Stimulated activated CD8-positive, alpha-beta memory T cell treated with anti-CD3 and anti-CD28 coated beads, Interleukin-2, amount 100 ng/mL, for 1 hour (primary cell): ENCODE data around the gene CDH7.

Experiments
- DNase-seq, 2 donors: peaks; one replicate each; pipeline ENCODE4 v3.0.0-alpha.2; 2020; ENCODE audit warnings: low read depth in 2 of 2

Gene CDH7

GRCh38 chr18:65750389-65751154 lies at the start of gene CDH7:
Gene CDH7, plus strand, starts transcription at chr18:65751012. Its CDS starts 11,831 bp downstream, at chr18:65762843.
- DNase-seq = no peak

- DNase-seq = no peak
These were observed 46.8 kb upstream of the CDH7 start for GRCh38 chr18:65704046-65704445.

- DNase-seq = no peak
These were observed 44.2 kb upstream of the CDH7 start for GRCh38 chr18:65706646-65707045.

GRCh38 chr18:65711493-65711892 lies 39.3 kb upstream of the CDH7 start:
- DNase-seq = no peak

GRCh38 chr18:65721619-65722018 lies 29.2 kb upstream of the CDH7 start:
- no peak for DNase-seq

GRCh38 chr18:65725251-65726050 lies 25.4 kb upstream of the CDH7 start:
- no peak for DNase-seq

GRCh38 chr18:65735155-65735554 lies 15.7 kb upstream of the CDH7 start:
- DNase-seq = no peak

- DNase-seq = no peak
These were observed 13.3 kb upstream of the CDH7 start for GRCh38 chr18:65737471-65737955.

- DNase-seq = no peak
These were observed 3.9 kb upstream of the CDH7 start for GRCh38 chr18:65746936-65747335.

GRCh38 chr18:65748321-65748720 lies 2.5 kb upstream of the CDH7 start:
- no peak for DNase-seq

GRCh38 chr18:65749841-65750240 lies 971 bp upstream of the CDH7 start:
- no peak for DNase-seq

- no peak for DNase-seq
These were observed 608 bp downstream of the CDH7 start for GRCh38 chr18:65751155-65752085.

GRCh38 chr18:65752625-65753325 lies 2.0 kb downstream of the CDH7 start:
- no peak for DNase-seq

- no peak for DNase-seq
These were observed 2.7 kb downstream of the CDH7 start for GRCh38 chr18:65753520-65753919.

- DNase-seq = no peak
These were observed 3.3 kb downstream of the CDH7 start for GRCh38 chr18:65754121-65754520.

GRCh38 chr18:65755616-65756015 lies 4.8 kb downstream of the CDH7 start:
- no peak for DNase-seq

- DNase-seq = no peak
These were observed 9.6 kb downstream of the CDH7 start for GRCh38 chr18:65760457-65760856.

- DNase-seq = no peak
These were observed 11.0 kb downstream of the CDH7 start for GRCh38 chr18:65761636-65762295.

GRCh38 chr18:65762556-65762955 lies 11.7 kb downstream of the CDH7 start:
- DNase-seq = no peak

GRCh38 chr18:65767406-65767805 lies 16.6 kb downstream of the CDH7 start:
- no peak for DNase-seq
